MM.1S (cell line): Measurements from ENCODE around the gene DNMT3A.

Experiments used
- DNase-seq: peaks from one replicate; pipeline ENCODE4 v3.0.0-alpha.2; 2015
- H2AFZ ChIP-seq: fragments of 300-600 bp; sonication (generic); 2 replicates; pipeline ENCODE4 v1.6.0; 2016; ENCODE audit warnings: antibody characterized with exemption, low read length
- H3F3A ChIP-seq: fragments of 300-600 bp; sonication (generic); 2 replicates; pipeline ENCODE4 v1.6.1; 2016; ENCODE audit warnings: mild to moderate bottlenecking, antibody characterized with exemption, low read length, moderate library complexity, mixed read lengths; ENCODE audit not compliant: insufficient read depth
- H3K27ac ChIP-seq: fragments of 300-600 bp; sonication (generic); 2 replicates; pipeline ENCODE4 v1.5.1; 2016; ENCODE audit warnings: mild to moderate bottlenecking, low read length
- H3K27me3 ChIP-seq: fragments of 300-600 bp; sonication (generic); replicated peaks from 2 replicates; pipeline ENCODE4 v1.6.0; 2016; ENCODE audit warnings: low read length; ENCODE audit not compliant: insufficient read depth
- H3K36me3 ChIP-seq: fragments of 300-600 bp; sonication (generic); replicated peaks from 2 replicates; pipeline ENCODE4 v1.6.1; 2016; ENCODE audit warnings: mild to moderate bottlenecking, low read length, mixed read lengths; ENCODE audit not compliant: insufficient read depth
- H3K4me1 ChIP-seq: fragments of 300-600 bp; sonication (generic); 2 replicates; pipeline ENCODE4 v1.6.1; 2016; ENCODE audit warnings: low read length, mixed read lengths
- H3K4me2 ChIP-seq: fragments of 300-600 bp; sonication (generic); 2 replicates; pipeline ENCODE4 v1.6.0; 2016; ENCODE audit warnings: low read depth, low read length
- H3K4me3 ChIP-seq: fragments of 300-600 bp; sonication (generic); 2 replicates; pipeline ENCODE4 v1.5.1; 2016; ENCODE audit warnings: low read length, mixed read lengths
- H3K79me2 ChIP-seq: fragments of 300-600 bp; sonication (generic); 2 replicates; pipeline ENCODE4 v1.6.1; 2016; ENCODE audit warnings: mixed run types, low read length, mixed read lengths
- H3K9ac ChIP-seq: fragments of 300-600 bp; sonication (generic); 2 replicates; pipeline ENCODE4 v1.6.1; 2016; ENCODE audit warnings: low read length, mixed read lengths
- H3K9me2 ChIP-seq: fragments of 300-600 bp; sonication (generic); replicated peaks from 2 replicates; pipeline ENCODE4 v1.6.1; 2016; ENCODE audit warnings: mild to moderate bottlenecking, low read length, mixed read lengths; ENCODE audit not compliant: insufficient read depth
- H3K9me3 ChIP-seq: fragments of 300-600 bp; sonication (generic); replicated peaks from 2 replicates; pipeline ENCODE4 v1.6.1; 2016; ENCODE audit warnings: mild to moderate bottlenecking, low read length, mixed read lengths; ENCODE audit not compliant: insufficient read depth
- H4K20me1 ChIP-seq: fragments of 300-600 bp; sonication (generic); 2 replicates; pipeline ENCODE4 v1.6.1; 2016; ENCODE audit warnings: mild to moderate bottlenecking, low read length, moderate library complexity, mixed read lengths; ENCODE audit not compliant: insufficient read depth
- EZH2 ChIP-seq: fragments of 300-600 bp; sonication (generic); optimal IDR thresholded peaks from 2 replicates; pipeline ENCODE3; 2017; ENCODE audit warnings: low read depth, mild to moderate bottlenecking, antibody characterized with exemption, low read length, mixed read lengths
- EZH2phosphoT487 ChIP-seq: fragments of 300-600 bp; sonication (generic); IDR thresholded peaks from 2 replicates; pipeline ENCODE4 v1.6.1; 2018; ENCODE audit warnings: antibody characterized with exemption, low read length
- TF ChIP-seq, protein P1 (sequence below): fragments of 300-600 bp; sonication (generic); IDR thresholded peaks from 2 replicates; pipeline ENCODE4 v1.5.1; 2016; ENCODE audit warnings: antibody characterized with exemption, low read length, mixed read lengths

DNMT3A gene

DNA sequence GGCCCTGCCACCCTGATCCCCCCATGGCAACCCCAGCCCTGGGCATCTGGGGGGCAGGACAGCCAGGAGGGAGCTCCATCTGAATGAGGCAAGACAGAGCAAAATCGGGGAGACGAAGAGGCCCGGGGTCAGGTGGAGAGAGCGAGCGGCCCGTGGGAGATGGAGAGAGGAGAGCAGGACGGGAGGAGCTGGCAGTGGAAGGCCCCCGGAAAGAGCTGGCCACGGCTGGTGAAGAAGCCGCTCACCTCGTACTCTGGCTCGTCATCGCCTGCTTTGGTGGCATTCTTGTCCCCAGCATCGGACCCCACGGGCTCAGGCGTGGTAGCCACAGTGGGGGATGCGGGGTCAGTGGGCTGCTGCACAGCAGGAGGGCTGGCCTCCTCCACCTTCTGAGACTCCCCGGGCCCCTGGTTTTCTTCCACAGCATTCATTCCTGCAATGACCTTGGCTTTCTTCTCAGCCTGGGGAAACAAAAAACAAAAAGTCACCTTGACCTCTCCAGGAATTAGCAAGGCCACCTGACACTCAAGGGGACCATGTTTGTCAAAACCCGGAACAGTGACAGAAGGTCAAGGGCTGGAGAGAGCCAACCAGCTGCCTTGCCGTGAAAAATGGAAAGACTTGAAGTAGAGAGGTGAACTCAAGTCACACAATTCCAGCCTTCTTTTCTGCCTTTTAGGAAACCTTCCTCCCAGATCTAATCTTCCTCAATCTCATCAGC is 93.8 kb downstream of the DNMT3A start:
- H3K9ac ChIP-seq, result no peak overlapping the region
- TF ChIP-seq, protein P1, sequence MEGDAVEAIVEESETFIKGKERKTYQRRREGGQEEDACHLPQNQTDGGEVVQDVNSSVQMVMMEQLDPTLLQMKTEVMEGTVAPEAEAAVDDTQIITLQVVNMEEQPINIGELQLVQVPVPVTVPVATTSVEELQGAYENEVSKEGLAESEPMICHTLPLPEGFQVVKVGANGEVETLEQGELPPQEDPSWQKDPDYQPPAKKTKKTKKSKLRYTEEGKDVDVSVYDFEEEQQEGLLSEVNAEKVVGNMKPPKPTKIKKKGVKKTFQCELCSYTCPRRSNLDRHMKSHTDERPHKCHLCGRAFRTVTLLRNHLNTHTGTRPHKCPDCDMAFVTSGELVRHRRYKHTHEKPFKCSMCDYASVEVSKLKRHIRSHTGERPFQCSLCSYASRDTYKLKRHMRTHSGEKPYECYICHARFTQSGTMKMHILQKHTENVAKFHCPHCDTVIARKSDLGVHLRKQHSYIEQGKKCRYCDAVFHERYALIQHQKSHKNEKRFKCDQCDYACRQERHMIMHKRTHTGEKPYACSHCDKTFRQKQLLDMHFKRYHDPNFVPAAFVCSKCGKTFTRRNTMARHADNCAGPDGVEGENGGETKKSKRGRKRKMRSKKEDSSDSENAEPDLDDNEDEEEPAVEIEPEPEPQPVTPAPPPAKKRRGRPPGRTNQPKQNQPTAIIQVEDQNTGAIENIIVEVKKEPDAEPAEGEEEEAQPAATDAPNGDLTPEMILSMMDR, result no peak
- TF ChIP-seq EZH2 (no peak), EZH2phosphoT487 (no peak)

DNA sequence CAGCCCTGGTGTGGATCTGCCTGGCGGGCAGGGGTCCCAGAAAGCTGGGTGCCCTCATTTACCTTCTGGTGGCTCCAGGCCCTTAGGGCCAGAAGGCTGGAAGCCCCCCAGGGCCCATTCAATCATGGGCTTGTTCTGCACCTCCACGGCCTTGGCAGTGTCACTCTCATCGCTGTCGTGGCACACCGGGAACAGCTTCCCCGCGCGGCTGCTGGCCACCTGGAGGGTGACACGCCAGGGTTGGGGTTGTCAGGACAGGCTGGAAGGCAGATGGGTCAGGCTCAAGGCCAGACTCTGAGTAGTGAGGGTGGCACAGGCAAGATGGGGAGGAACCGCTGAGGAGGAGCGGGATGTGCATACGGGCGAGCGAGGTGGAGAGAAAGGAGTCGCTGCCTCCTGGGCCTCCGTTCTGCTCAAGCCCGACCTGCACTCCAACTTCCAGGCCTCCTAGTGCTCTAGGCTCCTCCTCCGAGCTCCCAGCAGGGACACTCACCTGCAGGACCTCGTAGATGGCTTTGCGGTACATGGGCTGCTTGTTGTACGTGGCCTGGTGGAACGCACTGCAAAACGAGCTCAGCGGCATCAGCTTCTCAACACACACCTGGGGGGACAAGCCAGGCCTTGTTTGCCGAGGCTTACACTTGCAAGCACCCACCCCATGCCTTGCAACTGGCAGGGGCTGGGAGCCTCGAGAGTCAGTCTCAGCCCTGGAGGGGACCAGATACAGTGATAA is 95.0 kb downstream of the DNMT3A start:
- Histone ChIP-seq H4K20me1 (no peaks in the 10 kb centered on the region), H3K9ac (no peak overlapping the region), H3K27ac (no peak overlapping the region), H3K9me2 (no peaks in the 10 kb centered on the region), H3F3A (no peaks in the 10 kb centered on the region), H3K4me2 (no peak overlapping the region), H3K4me1 (no peaks in the 10 kb centered on the region), H3K9me3 (no peaks in the 10 kb centered on the region), H3K27me3 (no peaks in the 10 kb centered on the region), H3K36me3 (no peaks in the 10 kb centered on the region), H3K4me3 (no peak overlapping the region), H2AFZ (no peak overlapping the region), H3K79me2 (no peaks in the 10 kb centered on the region)
- DNase-seq, result no peak
- no peak for TF ChIP-seq EZH2
- TF ChIP-seq, protein P1, result no peak
- TF ChIP-seq EZH2phosphoT487, result no peak

More for the DNA sequence above, 93.8 kb downstream of the DNMT3A start:
- Histone ChIP-seq H3K9me2 (no peaks in the 10 kb centered on the region), H3F3A (no peaks in the 10 kb centered on the region), H3K9me3 (no peaks in the 10 kb centered on the region), H3K79me2 (no peaks in the 10 kb centered on the region), H3K4me1 (no peaks in the 10 kb centered on the region), H3K27me3 (no peaks in the 10 kb centered on the region), H3K36me3 (no peaks in the 10 kb centered on the region), H2AFZ (no peak overlapping the region), H3K4me2 (no peak overlapping the region), H4K20me1 (no peaks in the 10 kb centered on the region), H3K27ac (no peak overlapping the region), H3K4me3 (no peak overlapping the region)
- no peak for DNase-seq

DNA sequence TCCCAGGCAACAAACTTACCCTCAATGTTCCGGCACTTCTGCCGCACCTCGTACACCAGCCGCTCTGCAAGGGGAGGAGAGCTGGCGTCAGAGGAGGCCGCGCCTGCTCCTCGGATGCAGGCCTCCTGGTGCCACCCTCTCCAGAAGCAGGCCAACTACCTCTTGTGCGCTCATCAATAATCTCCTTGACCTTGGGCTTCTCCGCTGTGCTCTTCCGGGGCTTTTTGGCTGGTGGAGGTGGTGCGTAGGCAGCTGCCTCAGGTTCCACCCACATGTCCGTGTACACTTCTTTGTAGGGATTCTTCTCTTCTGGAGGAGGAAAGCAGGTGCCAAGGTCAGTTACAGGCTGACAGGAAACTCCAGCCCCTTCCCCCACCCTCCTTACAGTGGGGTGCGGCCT is 95.7 kb downstream of the DNMT3A start:
- no peak for DNase-seq
- no peak overlapping the region for H3K4me2 ChIP-seq
- no peaks in the 10 kb centered on the region for H3K4me1 ChIP-seq
- no peaks in the 10 kb centered on the region for H3F3A ChIP-seq
- no peaks in the 10 kb centered on the region for H3K9me2 ChIP-seq
- H3K36me3 ChIP-seq, result no peaks in the 10 kb centered on the region
- no peaks in the 10 kb centered on the region for H4K20me1 ChIP-seq
- H3K9me3 ChIP-seq, result no peaks in the 10 kb centered on the region
- no peak overlapping the region for H3K4me3 ChIP-seq
- no peaks in the 10 kb centered on the region for H3K27me3 ChIP-seq
- no peak overlapping the region for H3K9ac ChIP-seq
- no peak overlapping the region for H2AFZ ChIP-seq
- no peak overlapping the region for H3K27ac ChIP-seq
- no peak for TF ChIP-seq EZH2
- TF ChIP-seq, protein P1, result no peak
- TF ChIP-seq EZH2phosphoT487, result no peak
- no peaks in the 10 kb centered on the region for H3K79me2 ChIP-seq
